Activated CD8-positive, alpha-beta T cell treated with anti-CD3 and anti-CD28 coated beads, Interleukin-2, amount 10 ng/mL, durations not matched to agents 7 days and 5 days (primary cell): ENCODE results near the gene F3. TPM values are rescaled to one million over a fixed set of nuclear protein-coding genes. Genes with fewer than 3 reads are reported as not detected.

Source experiments
- ATAC-seq: fragments of 150-1000 bp; cut with Tn5 transposase; one replicate; pipeline ENCODE4 v1.10.0; 2021; ENCODE audit warnings: moderate library complexity
- CTCF ChIA-PET: fragments of 350-600 bp; sonication (Branson Sonifier 250); formaldehyde crosslinking; loops from one replicate; lab custom pipeline; 2021; ENCODE audit warnings: antibody characterized with exemption; lab: Charles Lee
- POLR2A ChIA-PET: fragments of 350-600 bp; sonication (Branson Sonifier 250); formaldehyde crosslinking; loops from one replicate; lab custom pipeline; 2021; ENCODE audit warnings: antibody characterized with exemption; lab: Charles Lee
- DNase-seq: peaks from one replicate; pipeline ENCODE4 v3.0.0-alpha.2; 2020
- H3K27ac Mint-ChIP-seq: one replicate; pipeline ENCODE4 v1.8.0; 2021; ENCODE audit warnings: mild to moderate bottlenecking, mixed read lengths
- H3K27me3 Mint-ChIP-seq: one replicate; pipeline ENCODE4 v1.8.0; 2021; ENCODE audit warnings: low read depth, mixed read lengths
- H3K36me3 Mint-ChIP-seq: one replicate; pipeline ENCODE4 v1.8.0; 2021; ENCODE audit warnings: low read depth, mixed read lengths
- H3K4me1 Mint-ChIP-seq: one replicate; pipeline ENCODE4 v1.8.0; 2021; ENCODE audit warnings: low read depth, mixed read lengths
- H3K4me3 Mint-ChIP-seq: one replicate; pipeline ENCODE4 v1.8.0; 2021; ENCODE audit warnings: mild to moderate bottlenecking, mixed read lengths
- H3K9me3 Mint-ChIP-seq: one replicate; pipeline ENCODE4 v1.8.0; 2022; ENCODE audit warnings: mixed read lengths; ENCODE audit not compliant: insufficient read depth
- total RNA-seq, 2 experiments: library from RNA; stranded (reverse); gene quantifications; one replicate each; pipeline ENCODE4 v1.2.3, GENCODE V29; 2021

F3 gene
- total RNA-seq, 2 experiments from 2014 or later, result not detected

DNA sequence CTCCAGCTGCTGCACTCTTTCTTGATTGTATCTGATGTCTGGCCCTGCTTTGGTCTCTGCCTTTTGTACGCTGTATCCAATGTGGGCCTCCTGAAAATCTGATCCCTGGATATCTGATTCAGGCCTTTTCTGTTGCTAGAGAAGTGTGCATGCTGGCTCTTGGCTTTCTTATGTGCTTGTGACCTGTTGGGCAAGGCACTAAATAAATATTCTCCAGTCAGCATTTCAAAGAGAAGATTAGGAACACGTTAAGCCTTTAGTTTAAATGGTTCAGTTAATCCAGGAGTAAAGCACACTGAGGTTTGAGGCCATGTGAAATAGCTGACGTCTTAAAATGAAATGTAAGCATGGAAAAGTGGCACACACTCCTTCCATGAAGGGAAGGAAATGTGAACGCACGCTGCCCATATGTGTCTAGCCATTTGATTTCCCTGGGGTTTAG, 9.3 kb upstream of the F3 start:
- no peak overlapping the region for H3K4me3 Mint-ChIP-seq
- peaks cover 30% of the 10 kb centered on the region for H3K27me3 Mint-ChIP-seq
- H3K27ac Mint-ChIP-seq, result no peak overlapping the region
- DNase-seq, result no peak
- ChIA-PET CTCF (no interaction called here), POLR2A (no interaction called here)
- no peaks in the 10 kb centered on the region for H3K36me3 Mint-ChIP-seq
- no peaks in the 10 kb centered on the region for H3K9me3 Mint-ChIP-seq
- H3K4me1 Mint-ChIP-seq, result no peaks in the 10 kb centered on the region
- no peak for ATAC-seq

DNA sequence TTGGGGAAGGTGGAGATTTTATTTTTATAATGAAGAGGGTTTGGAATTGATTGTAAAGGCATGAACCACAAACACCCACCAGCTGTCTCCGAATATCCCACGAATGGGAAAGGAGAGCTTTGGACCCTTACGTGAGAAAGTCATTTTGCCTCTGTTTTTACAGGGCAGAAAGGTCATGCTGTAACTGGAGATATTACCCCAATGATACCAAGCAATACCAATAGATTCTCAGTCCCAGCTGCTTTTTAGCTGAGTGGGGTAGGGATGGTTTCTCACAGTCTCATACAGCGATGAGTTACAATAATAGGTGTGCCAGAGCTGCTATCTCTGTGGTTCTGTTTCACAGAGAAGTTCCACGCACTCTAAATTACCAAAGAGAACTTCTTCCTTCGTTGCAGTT, 8.8 kb upstream of the F3 start:
- ChIA-PET POLR2A (no interaction called here), CTCF (no interaction called here)
- Mint-ChIP-seq H3K36me3 (no peaks in the 10 kb centered on the region), H3K27me3 (peaks cover 30% of the 10 kb centered on the region), H3K4me3 (no peak overlapping the region), H3K27ac (no peak overlapping the region), H3K4me1 (no peaks in the 10 kb centered on the region), H3K9me3 (no peaks in the 10 kb centered on the region)
- DNase-seq (no peak), ATAC-seq (no peak)

DNA sequence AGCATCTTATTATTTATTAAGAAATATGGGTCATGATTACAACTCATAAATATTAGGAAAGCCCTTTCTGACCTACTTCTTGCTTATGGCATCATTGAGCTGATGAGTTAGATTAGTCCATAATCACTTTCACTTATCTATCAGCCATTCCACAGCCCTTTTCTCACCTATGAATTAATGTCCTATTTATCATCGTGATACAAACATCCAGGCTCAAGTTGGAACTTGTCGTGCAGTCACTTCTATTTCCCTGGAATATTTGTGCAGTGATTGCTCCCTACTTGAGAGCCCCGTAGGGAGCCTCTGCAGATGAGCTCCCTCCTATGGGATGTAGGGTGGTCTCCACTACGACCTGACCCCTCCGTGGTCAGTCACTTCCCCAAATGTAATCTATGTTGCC, 8.1 kb upstream of the F3 start:
- no peak for DNase-seq
- POLR2A ChIA-PET, result no interaction called here
- ATAC-seq, result no peak
- Mint-ChIP-seq H3K4me1 (no peaks in the 10 kb centered on the region), H3K27ac (no peak overlapping the region), H3K4me3 (no peak overlapping the region), H3K9me3 (no peaks in the 10 kb centered on the region), H3K27me3 (peaks cover 35% of the 10 kb centered on the region), H3K36me3 (no peaks in the 10 kb centered on the region)
- CTCF ChIA-PET, result no interaction called here

DNA sequence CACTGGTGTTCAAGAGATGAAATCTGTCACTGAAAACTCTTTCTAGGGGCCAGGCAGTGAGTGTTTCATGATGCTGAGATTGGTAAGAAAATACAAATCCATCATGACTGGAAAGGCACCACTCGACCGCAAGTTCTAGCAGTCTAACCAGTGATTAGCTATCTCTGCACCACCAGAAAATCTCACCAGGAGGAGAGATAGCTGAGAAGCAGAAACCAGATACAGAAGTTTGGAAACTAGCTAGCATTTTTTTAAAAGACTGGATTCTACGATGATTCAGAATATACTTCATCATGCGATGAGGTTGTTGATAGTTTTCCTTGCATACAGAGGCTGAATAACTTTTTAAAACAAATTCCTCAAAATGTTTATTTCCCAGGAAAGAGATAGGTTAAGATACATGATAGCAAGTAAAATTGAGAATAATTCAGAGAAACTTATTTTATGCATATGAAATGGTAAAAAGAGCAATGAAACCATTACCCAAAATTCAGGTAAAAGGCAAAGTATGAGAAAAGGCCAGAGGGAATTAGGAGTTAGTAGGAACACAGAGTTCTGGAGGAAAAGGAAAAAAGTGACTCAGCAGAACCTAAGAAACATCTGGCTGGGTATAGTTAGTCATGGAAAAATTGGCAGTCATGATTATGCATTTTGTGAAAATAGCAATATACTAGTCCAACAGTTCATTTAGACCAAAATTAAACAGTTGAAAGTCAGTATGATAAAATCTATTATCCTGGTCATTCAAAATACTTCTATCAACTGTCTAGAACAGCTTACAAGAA, 3.3 kb upstream of the F3 start:
- H3K4me3 Mint-ChIP-seq, result no peak overlapping the region
- CTCF ChIA-PET, result interaction anchor here (1.2 kb wide), 1 partner anchor 12 kb away, joined by 3 read pairs; no protein-coding TSS in a partner anchor

DNA sequence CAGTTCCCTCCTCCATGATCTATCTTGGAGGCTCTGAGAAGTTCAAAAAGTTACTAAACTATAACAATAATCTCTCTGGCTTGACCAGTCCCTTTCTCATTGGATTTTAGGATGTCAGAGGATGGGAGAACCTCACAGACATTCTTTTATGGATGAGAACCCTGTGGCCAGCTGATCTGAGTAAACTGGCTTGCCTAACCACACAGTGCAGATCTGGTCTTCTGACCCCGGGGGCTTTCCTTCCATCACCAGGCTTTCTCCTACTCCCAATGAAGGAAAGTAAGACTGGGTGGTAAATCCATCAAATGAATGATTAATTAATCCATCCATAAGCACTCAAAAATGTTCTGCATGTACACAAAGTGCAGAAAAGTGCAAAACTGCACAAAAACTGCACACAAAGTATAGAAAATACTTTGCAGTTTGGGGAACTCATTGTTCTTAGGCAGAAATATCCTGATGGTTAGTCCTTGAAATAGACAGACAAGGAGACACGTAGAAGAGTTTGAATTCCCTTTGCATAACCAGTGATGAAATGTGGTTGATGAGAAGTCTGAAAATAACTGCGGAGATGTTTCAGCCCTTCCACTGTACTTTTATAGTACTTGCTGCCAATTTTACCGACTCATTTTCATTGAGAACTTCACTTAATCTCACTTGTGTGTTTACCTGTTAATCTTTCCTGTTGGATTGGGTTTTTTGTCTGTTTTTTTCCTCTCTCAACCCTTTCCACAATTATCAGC, 2.5 kb upstream of the F3 start:
- no peaks in the 10 kb centered on the region for H3K9me3 Mint-ChIP-seq
- no peak overlapping the region for H3K4me3 Mint-ChIP-seq
- CTCF ChIA-PET, result no interaction called here
- H3K4me1 Mint-ChIP-seq, result peaks cover 20% of the 10 kb centered on the region
- ATAC-seq, result no peak
- peaks cover 54% of the 10 kb centered on the region for H3K27me3 Mint-ChIP-seq
- H3K27ac Mint-ChIP-seq, result no peak overlapping the region
- POLR2A ChIA-PET, result no interaction called here
- no peaks in the 10 kb centered on the region for H3K36me3 Mint-ChIP-seq
- no peak for DNase-seq

More for the DNA sequence above, 3.3 kb upstream of the F3 start:
- peaks cover 20% of the 10 kb centered on the region for H3K4me1 Mint-ChIP-seq
- no peak for DNase-seq
- H3K9me3 Mint-ChIP-seq, result no peaks in the 10 kb centered on the region
- H3K27ac Mint-ChIP-seq, result no peak overlapping the region
- POLR2A ChIA-PET, result no interaction called here
- H3K27me3 Mint-ChIP-seq, result peaks cover 48% of the 10 kb centered on the region
- H3K36me3 Mint-ChIP-seq, result no peaks in the 10 kb centered on the region
- no peak for ATAC-seq

DNA sequence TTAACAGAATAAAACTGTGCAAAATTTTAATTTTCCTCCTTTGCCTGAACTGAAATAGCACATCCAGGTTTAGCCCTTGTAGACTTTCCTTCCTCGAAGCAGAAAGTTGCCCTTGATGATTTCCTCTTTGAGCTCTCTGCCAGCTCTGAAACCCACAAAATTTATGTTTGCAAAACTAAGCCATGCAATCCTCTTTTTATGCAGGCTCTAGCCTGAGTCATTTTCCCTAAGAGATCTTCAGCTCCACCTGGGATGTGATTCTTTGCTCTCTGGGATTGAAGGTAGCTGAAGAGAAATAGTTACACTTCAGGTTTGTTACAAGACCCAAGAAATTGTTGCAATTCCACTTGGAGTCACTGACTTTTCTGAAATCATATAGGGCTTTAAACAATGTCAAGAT, 1.4 kb upstream of the F3 start:
- H3K27ac Mint-ChIP-seq, result no peak overlapping the region
- peak overlapping the region; percentile 79 for H3K4me3 Mint-ChIP-seq
- no peaks in the 10 kb centered on the region for H3K9me3 Mint-ChIP-seq
- POLR2A ChIA-PET, result no interaction called here
- CTCF ChIA-PET, result interaction anchor here (1.7 to 1.9 kb wide), 2 partner anchors 22 to 62 kb away, joined by 7 to 10 read pairs; no protein-coding TSS in a partner anchor
- ATAC-seq (no peak), DNase-seq (no peak)
- H3K27me3 Mint-ChIP-seq, result peaks cover 53% of the 10 kb centered on the region
- peaks cover 20% of the 10 kb centered on the region for H3K4me1 Mint-ChIP-seq
- H3K36me3 Mint-ChIP-seq, result no peaks in the 10 kb centered on the region

DNA sequence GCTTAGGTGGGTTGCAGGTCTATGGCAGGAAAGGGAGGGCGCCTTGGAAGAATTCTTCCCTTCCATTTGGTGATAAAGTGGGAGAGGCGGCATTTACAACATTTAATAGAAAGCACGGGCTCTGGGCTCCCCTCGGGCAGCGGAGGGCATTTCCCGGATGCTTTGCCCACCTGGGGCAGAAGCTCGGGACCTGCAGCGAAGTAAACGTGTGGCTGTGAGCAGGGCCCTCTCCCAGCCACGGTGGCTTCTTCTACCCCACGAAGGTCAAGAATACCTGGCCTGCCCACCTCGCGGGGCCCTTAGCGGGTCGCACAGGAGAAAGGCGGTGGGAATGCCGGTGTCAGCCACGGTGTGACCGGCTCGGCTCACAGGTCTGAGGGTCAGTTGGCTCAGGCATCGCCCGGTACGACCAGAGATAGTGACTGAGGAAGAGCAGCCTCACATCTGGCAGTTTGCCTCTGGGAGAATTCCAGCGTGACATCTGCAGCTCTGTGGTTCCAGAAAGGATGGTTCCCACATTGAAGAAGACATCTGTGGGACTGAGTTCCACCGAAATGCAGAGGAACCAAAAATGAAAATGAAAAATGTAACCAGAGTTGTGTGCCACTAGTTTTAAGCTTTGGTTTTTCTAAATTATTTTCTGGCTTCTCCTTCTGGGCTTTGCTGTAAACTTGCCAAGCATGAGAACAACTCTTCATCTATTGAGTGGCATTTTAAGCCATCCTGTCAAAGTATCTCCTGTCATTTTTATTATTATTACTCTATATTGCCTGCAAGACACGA, 720 bp upstream of the F3 start:
- no peak overlapping the region for H3K27ac Mint-ChIP-seq
- ChIA-PET POLR2A (no interaction called here), CTCF (interaction anchor here (1.7 to 1.9 kb wide), 2 partner anchors 22 to 61 kb away, joined by 7 to 10 read pairs; no protein-coding TSS in a partner anchor)
- no peaks in the 10 kb centered on the region for H3K36me3 Mint-ChIP-seq
- peaks cover 55% of the 10 kb centered on the region for H3K27me3 Mint-ChIP-seq
- peak; percentile 31 for ATAC-seq
- H3K4me1 Mint-ChIP-seq, result peaks cover 20% of the 10 kb centered on the region
- peak overlapping the region; percentile 79 for H3K4me3 Mint-ChIP-seq
- no peak for DNase-seq
- no peaks in the 10 kb centered on the region for H3K9me3 Mint-ChIP-seq

DNA sequence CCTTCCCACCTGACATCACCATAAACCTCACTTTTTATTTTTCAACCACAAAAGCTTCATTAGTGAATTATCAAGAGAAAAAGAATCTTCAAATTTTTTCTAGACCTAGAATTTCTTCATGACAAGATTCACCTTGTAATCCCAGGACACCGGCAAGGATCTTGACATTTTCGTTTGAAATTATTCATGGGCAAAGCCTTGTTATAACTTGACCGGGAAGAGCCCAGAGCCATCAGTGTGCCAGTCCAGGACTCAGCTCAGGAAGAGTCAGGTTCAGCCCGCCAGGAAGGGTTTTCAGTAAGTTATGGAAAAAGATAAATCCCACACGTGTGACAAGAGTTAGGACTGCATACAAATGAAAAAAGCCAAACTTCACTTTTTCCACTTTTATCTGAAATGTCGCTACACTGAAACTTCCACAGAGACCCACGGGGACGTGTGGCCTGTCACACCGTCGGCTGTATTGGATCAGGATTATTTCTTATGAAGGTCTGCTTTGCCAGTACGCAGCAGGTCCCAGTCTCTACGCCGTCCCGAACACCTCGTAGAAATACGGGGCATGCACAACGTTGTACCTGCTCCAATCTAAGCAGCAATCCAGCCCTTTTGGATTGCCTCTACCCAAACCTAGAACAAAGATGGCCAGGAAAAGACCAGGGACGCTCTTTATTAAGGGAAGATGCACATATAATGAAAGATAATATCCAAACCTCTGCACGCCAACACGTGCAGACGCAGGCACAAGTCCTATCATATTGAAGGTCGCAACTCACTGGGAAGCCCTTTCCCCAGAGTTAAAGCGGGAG, 916 bp downstream of the F3 start:
- no peak overlapping the region for H3K27ac Mint-ChIP-seq
- POLR2A ChIA-PET, result no interaction called here
- H3K9me3 Mint-ChIP-seq, result no peaks in the 10 kb centered on the region
- H3K36me3 Mint-ChIP-seq, result no peaks in the 10 kb centered on the region
- H3K4me1 Mint-ChIP-seq, result peaks cover 20% of the 10 kb centered on the region
- ATAC-seq, result no peak
- CTCF ChIA-PET, result no interaction called here
- no peak for DNase-seq
- H3K27me3 Mint-ChIP-seq, result peaks cover 53% of the 10 kb centered on the region
- H3K4me3 Mint-ChIP-seq, result peak overlapping the region; percentile 79

DNA sequence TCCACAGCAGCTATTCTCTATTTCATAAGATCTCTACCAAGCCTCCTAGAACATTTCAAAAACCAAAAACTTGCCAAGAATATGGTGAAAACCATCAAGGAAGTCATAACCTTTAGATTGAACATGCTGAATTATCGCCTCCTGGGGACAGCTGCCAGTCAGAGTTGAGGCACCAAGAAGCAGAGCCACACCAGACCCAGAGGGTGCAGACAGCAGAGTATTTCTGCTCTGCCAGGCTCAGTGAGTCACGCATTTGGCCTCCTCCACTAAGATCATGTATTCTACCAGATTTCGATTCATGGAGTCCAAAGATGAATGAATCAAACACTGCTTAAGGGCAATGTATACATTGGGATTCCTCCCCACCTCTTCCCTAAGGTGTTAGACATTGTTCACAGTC, 2.1 kb downstream of the F3 start:
- ChIA-PET POLR2A (no interaction called here), CTCF (no interaction called here)
- H3K9me3 Mint-ChIP-seq, result no peaks in the 10 kb centered on the region
- H3K4me1 Mint-ChIP-seq, result peaks cover 20% of the 10 kb centered on the region
- ATAC-seq (no peak), DNase-seq (no peak)
- peaks cover 45% of the 10 kb centered on the region for H3K27me3 Mint-ChIP-seq
- no peak overlapping the region for H3K4me3 Mint-ChIP-seq
- H3K27ac Mint-ChIP-seq, result no peak overlapping the region
- H3K36me3 Mint-ChIP-seq, result no peaks in the 10 kb centered on the region

DNA sequence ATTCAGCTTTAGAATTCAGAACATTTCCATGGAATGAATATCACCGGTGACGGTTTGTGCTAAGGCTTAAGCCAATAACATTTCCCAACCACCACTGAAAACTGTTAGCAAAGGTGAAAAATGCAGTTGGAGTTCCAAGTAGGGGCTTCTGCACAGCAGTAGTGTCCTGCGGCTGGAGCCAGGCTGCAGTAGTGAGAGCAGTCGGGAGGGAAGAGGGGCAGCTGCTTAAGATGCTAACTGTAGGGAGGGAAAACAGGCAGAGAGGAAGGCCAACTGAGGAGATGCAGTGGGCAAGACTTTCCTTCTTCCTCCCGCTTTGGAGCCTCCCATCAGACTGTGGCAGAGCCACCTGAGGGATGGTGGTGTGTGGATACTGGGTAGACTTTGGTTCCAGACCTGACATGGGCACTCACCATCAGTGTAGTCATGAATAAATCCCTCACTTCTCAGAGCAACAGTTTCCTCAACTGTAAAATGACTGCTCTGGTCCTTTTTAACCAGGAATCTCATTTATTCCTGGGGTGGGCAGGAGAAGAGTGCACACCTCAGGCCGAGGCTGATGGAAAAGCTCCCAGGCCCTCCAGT, 3.2 kb downstream of the F3 start:
- ChIA-PET CTCF (interaction anchor here (1.3 kb wide), 1 partner anchor 24 kb away, joined by 4 read pairs; no protein-coding TSS in a partner anchor), POLR2A (no interaction called here)
- DNase-seq (no peak), ATAC-seq (no peak)
- no peak overlapping the region for H3K4me3 Mint-ChIP-seq
- no peaks in the 10 kb centered on the region for H3K36me3 Mint-ChIP-seq
- H3K4me1 Mint-ChIP-seq, result peaks cover 20% of the 10 kb centered on the region
- no peaks in the 10 kb centered on the region for H3K9me3 Mint-ChIP-seq
- H3K27ac Mint-ChIP-seq, result no peak overlapping the region
- peaks cover 37% of the 10 kb centered on the region for H3K27me3 Mint-ChIP-seq

DNA sequence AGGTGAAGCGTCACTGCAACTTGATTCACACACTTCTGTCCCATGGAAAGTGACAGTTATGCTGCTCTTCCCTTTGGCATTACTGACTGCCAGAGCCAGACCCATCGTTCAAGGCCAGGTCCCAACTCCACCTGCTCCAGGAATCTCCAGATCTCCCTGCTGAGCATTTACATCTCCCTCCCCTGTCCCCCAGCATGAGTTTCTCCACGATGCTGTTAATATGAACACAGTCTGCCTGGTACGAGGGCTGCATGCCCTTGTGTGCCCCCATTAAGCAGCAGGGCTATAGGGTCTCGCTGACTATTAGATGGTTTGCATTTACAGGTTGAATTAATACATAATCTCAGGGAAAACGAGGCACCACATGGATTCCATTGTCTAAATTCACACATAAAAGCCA, 4.3 kb downstream of the F3 start:
- no peak for DNase-seq
- no peak overlapping the region for H3K4me3 Mint-ChIP-seq
- CTCF ChIA-PET, result no interaction called here
- no peak for ATAC-seq
- POLR2A ChIA-PET, result no interaction called here
- H3K9me3 Mint-ChIP-seq, result no peaks in the 10 kb centered on the region
- H3K27me3 Mint-ChIP-seq, result peaks cover 36% of the 10 kb centered on the region
- H3K4me1 Mint-ChIP-seq, result peaks cover 10% of the 10 kb centered on the region
- H3K36me3 Mint-ChIP-seq, result no peaks in the 10 kb centered on the region
- no peak overlapping the region for H3K27ac Mint-ChIP-seq
